Measurements from ENCODE around the gene LPAR6.

Gene LPAR6

GRCh38 chr13:48401480-48401879, 11.4 kb downstream of the LPAR6 start:
- no peaks in the 10 kb centered on the region for H3K79me2 ChIP-seq (ENCODE audit: insufficient read depth, low read length)
- H3K9me3 ChIP-seq (ENCODE audit: insufficient read depth, low read length), result no peaks in the 10 kb centered on the region
- no peak overlapping the region for H3K4me3 ChIP-seq (ENCODE audit: insufficient read depth, low read length, poor library complexity, severe bottlenecking)
- H3F3A ChIP-seq (ENCODE audit: insufficient read depth), result peaks cover 5% of the 10 kb centered on the region; the same call in 1 of the 2 replicates
- H3K36me3 ChIP-seq (ENCODE audit: low read length), result no peaks in the 10 kb centered on the region; the same call in 1 of the 2 replicates
- H3K9ac ChIP-seq (ENCODE audit: low read length), result no peak overlapping the region
- no peaks in the 10 kb centered on the region for H4K20me1 ChIP-seq (ENCODE audit: low read depth, low read length)
- H2AFZ ChIP-seq (ENCODE audit: low read depth, low read length, severe bottlenecking), result no peak overlapping the region
- H3K27ac ChIP-seq (ENCODE audit: low read depth, low read length), result peak overlapping the region; percentile 4; the same call in 1 of the 2 replicates
- TF ChIP-seq CTCF (IDR thresholded peaks at IDR 0.05; ENCODE audit: insufficient read depth, low read length, poor library complexity, severe bottlenecking) (no peak), EZH2phosphoT487 (conservative IDR thresholded peaks at IDR 0.05; ENCODE audit: low read length) (no peak)
- H3K9me2 ChIP-seq (replicated peaks; ENCODE audit: insufficient read depth, low read length), result no peaks in the 10 kb centered on the region
- no peaks in the 10 kb centered on the region for H3K27me3 ChIP-seq (ENCODE audit: low read length)
- H3K4me2 ChIP-seq (ENCODE audit: low read depth, low read length, poor library complexity, severe bottlenecking), result peak overlapping the region; percentile 17

GRCh38 chr13:48400850-48401291, 12.0 kb downstream of the LPAR6 start:
- Histone ChIP-seq H3K27me3 (ENCODE audit: low read length) (no peaks in the 10 kb centered on the region), H3K27ac (ENCODE audit: low read depth, low read length) (peak overlapping the region; percentile 59; the same call in 1 of the 2 replicates), H2AFZ (ENCODE audit: low read depth, low read length, severe bottlenecking) (no peak overlapping the region), H3K36me3 (ENCODE audit: low read length) (no peaks in the 10 kb centered on the region; the same call in 1 of the 2 replicates), H3F3A (ENCODE audit: insufficient read depth) (peaks cover 5% of the 10 kb centered on the region; the same call in 1 of the 2 replicates), H3K9me2 (replicated peaks; ENCODE audit: insufficient read depth, low read length) (no peaks in the 10 kb centered on the region), H3K79me2 (ENCODE audit: insufficient read depth, low read length) (no peaks in the 10 kb centered on the region), H3K4me3 (ENCODE audit: insufficient read depth, low read length, poor library complexity, severe bottlenecking) (no peak overlapping the region), H3K4me2 (ENCODE audit: low read depth, low read length, poor library complexity, severe bottlenecking) (peak overlapping the region; percentile 38), H3K9me3 (ENCODE audit: insufficient read depth, low read length) (no peaks in the 10 kb centered on the region), H4K20me1 (ENCODE audit: low read depth, low read length) (no peaks in the 10 kb centered on the region), H3K9ac (ENCODE audit: low read length) (peak overlapping the region; percentile 16; the same call in 1 of the 2 replicates)
- TF ChIP-seq EZH2phosphoT487 (conservative IDR thresholded peaks at IDR 0.05; ENCODE audit: low read length) (no peak), CTCF (IDR thresholded peaks at IDR 0.05; ENCODE audit: insufficient read depth, low read length, poor library complexity, severe bottlenecking) (no peak)

- Histone ChIP-seq H3K79me2 (ENCODE audit: insufficient read depth, low read length) (no peaks in the 10 kb centered on the region), H3K4me2 (ENCODE audit: low read depth, low read length, poor library complexity, severe bottlenecking) (peak overlapping the region; percentile 38), H3K27me3 (ENCODE audit: low read length) (no peaks in the 10 kb centered on the region), H3F3A (ENCODE audit: insufficient read depth) (peaks cover 5% of the 10 kb centered on the region; the same call in 1 of the 2 replicates), H3K9me2 (replicated peaks; ENCODE audit: insufficient read depth, low read length) (no peaks in the 10 kb centered on the region), H4K20me1 (ENCODE audit: low read depth, low read length) (no peaks in the 10 kb centered on the region), H3K9ac (ENCODE audit: low read length) (peak overlapping the region; percentile 16), H3K36me3 (ENCODE audit: low read length) (no peaks in the 10 kb centered on the region), H3K4me3 (ENCODE audit: insufficient read depth, low read length, poor library complexity, severe bottlenecking) (no peak overlapping the region), H2AFZ (ENCODE audit: low read depth, low read length, severe bottlenecking) (no peak overlapping the region), H3K9me3 (ENCODE audit: insufficient read depth, low read length) (no peaks in the 10 kb centered on the region), H3K27ac (ENCODE audit: low read depth, low read length) (peak overlapping the region; percentile 59)
- TF ChIP-seq CTCF (IDR thresholded peaks at IDR 0.05; ENCODE audit: insufficient read depth, low read length, poor library complexity, severe bottlenecking) (no peak), EZH2phosphoT487 (conservative IDR thresholded peaks at IDR 0.05; ENCODE audit: low read length) (no peak)
Observed at GRCh38 chr13:48400090-48400694, 12.7 kb downstream of the LPAR6 start.

Data from SU-DHL-6 (cell line).